ENCODE measurements around the gene VAPA.

VAPA gene, protein sequence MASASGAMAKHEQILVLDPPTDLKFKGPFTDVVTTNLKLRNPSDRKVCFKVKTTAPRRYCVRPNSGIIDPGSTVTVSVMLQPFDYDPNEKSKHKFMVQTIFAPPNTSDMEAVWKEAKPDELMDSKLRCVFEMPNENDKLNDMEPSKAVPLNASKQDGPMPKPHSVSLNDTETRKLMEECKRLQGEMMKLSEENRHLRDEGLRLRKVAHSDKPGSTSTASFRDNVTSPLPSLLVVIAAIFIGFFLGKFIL

DNA sequence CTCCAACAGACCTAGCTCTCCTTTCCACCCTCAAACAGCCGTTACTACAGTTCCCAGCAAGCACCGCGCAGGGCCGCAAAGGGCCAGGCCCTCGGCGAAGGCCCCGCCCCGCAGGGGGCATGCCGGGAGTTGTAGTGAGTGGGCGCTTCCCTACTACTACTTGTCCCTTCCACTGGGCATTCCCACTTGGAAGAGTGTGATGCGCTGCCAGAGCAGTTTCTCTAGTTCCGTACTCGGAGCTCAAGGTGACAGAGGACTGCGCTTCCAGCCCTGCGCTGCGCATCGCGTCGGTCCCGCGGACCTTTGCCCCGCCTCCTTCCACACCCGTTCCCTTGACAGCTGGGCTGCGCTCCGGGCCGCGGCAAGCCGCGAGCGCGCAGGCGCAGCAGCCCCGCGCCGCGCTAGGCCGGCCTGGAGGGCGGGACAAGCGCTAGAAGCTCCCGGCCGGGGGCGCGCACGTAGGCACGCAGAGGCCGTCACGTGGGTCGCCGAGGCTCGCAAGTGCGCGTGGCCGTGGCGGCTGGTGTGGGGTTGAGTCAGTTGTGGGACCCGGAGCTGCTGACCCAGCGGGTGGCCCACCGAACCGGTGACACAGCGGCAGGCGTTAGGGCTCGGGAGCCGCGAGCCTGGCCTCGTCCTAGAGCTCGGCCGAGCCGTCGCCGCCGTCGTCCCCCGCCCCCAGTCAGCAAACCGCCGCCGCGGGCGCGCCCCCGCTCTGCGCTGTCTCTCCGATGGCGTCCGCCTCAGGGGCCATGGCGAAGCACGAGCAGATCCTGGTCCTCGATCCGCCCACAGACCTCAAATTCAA lies at the start of gene VAPA:
Gene VAPA, plus strand, starts transcription at position 491 of the 808 bp plus-strand sequence. Its CDS starts 241 bp downstream, at position 732.
- TF ChIP-seq, protein P1, sequence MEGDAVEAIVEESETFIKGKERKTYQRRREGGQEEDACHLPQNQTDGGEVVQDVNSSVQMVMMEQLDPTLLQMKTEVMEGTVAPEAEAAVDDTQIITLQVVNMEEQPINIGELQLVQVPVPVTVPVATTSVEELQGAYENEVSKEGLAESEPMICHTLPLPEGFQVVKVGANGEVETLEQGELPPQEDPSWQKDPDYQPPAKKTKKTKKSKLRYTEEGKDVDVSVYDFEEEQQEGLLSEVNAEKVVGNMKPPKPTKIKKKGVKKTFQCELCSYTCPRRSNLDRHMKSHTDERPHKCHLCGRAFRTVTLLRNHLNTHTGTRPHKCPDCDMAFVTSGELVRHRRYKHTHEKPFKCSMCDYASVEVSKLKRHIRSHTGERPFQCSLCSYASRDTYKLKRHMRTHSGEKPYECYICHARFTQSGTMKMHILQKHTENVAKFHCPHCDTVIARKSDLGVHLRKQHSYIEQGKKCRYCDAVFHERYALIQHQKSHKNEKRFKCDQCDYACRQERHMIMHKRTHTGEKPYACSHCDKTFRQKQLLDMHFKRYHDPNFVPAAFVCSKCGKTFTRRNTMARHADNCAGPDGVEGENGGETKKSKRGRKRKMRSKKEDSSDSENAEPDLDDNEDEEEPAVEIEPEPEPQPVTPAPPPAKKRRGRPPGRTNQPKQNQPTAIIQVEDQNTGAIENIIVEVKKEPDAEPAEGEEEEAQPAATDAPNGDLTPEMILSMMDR (conservative IDR thresholded peaks at IDR 0.05; ENCODE audit: low read depth, low read length), result no peak
- Histone ChIP-seq H3K27me3 (ENCODE audit: insufficient read depth, low read depth) (no peaks in the 10 kb centered on the region), H4K20me1 (ENCODE audit: insufficient read depth) (peaks cover 31% of the 10 kb centered on the region), H3K4me2 (peak within 1 kb of the TSS; percentile 87), H3K4me3 (IDR thresholded peaks at IDR 0.05; ENCODE audit: insufficient read depth, low read depth, low read length) (no peak within 1 kb of the TSS), H2AFZ (ENCODE audit: low read depth) (peak within 1 kb of the TSS; percentile 72), H3K9ac (peak within 1 kb of the TSS; percentile 91), H3K79me2 (ENCODE audit: insufficient read depth, low read depth) (peaks cover 41% of the 10 kb centered on the region), H3K36me3 (ENCODE audit: insufficient read depth) (no peaks in the 10 kb centered on the region), H3K27ac (peak within 1 kb of the TSS; percentile 90), H3K4me1 (ENCODE audit: low read depth, poor library complexity, severe bottlenecking) (peaks cover 33% of the 10 kb centered on the region)

DNA sequence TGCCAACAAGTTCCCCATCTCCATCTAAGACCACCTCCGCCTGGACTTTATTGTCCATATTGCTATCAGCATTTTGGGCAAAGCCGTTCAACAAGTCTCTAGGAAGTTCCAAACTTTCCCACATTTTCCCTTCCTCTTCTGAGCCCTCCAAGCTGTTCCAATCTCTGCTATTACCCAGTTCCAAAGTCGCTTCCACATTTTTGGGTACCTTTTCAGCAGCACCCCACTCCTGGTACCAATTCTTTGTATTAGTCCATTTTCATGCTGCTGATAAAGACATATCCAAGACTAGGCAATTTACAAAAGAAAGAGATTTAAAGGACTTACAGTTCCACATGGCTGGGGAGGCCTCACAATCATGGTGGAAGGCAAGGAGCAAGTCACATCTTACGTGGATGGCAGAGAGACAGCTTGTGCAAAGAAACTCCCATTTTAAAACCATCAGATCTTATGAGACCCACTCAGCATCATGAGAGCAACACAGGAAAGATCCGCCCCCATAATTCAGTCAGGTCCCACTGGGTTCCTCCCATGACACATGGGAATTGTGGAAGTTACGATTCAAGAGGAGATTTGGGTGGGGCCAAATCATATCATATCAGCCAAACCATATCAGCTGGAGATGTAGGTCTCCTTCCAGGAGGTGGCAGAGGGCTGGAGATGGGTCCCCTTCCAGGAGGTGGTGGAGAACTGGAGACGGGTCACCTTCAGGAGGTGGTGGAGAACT lies 47.9 kb upstream of the VAPA start:
- Histone ChIP-seq H3K9ac (no peak overlapping the region), H3K36me3 (ENCODE audit: insufficient read depth) (no peaks in the 10 kb centered on the region), H3K4me1 (ENCODE audit: low read depth, poor library complexity, severe bottlenecking) (peaks cover 61% of the 10 kb centered on the region), H3K27ac (no peak overlapping the region), H3K27me3 (ENCODE audit: insufficient read depth, low read depth) (no peaks in the 10 kb centered on the region), H2AFZ (ENCODE audit: low read depth) (no peak overlapping the region), H3K79me2 (ENCODE audit: insufficient read depth, low read depth) (no peaks in the 10 kb centered on the region), H4K20me1 (ENCODE audit: insufficient read depth) (no peaks in the 10 kb centered on the region), H3K4me2 (no peak overlapping the region), H3K4me3 (IDR thresholded peaks at IDR 0.05; ENCODE audit: insufficient read depth, low read depth, low read length) (no peak overlapping the region)
- TF ChIP-seq, protein P1 (conservative IDR thresholded peaks at IDR 0.05; ENCODE audit: low read depth, low read length), result no peak

DNA sequence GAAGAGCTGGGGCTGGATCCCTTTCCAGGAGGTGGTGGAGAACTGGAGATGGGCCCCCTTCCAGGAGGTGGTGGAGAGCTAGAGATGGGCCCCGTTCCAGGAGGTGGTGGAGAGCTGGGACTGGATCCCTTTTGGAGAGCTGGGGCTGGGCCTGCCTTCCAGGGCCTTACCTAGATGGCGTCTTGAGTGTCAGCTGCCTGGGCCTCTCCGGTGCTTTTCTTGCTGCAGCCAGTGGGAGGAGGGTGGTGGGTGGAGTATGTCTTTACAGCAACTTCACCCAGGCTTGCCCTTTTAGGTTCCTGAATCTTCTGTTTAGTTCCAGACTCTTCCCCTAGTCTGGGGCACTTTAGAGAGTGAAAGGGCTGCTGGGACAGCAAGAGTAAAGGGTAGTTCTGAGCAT lies 47.2 kb upstream of the VAPA start:
- Histone ChIP-seq H4K20me1 (ENCODE audit: insufficient read depth) (no peaks in the 10 kb centered on the region), H3K4me2 (no peak overlapping the region), H3K27me3 (ENCODE audit: insufficient read depth, low read depth) (no peaks in the 10 kb centered on the region), H3K4me3 (IDR thresholded peaks at IDR 0.05; ENCODE audit: insufficient read depth, low read depth, low read length) (no peak overlapping the region), H3K9ac (no peak overlapping the region), H3K79me2 (ENCODE audit: insufficient read depth, low read depth) (no peaks in the 10 kb centered on the region), H3K36me3 (ENCODE audit: insufficient read depth) (no peaks in the 10 kb centered on the region), H3K27ac (no peak overlapping the region), H3K4me1 (ENCODE audit: low read depth, poor library complexity, severe bottlenecking) (peaks cover 61% of the 10 kb centered on the region), H2AFZ (ENCODE audit: low read depth) (no peak overlapping the region)
- TF ChIP-seq, protein P1 (conservative IDR thresholded peaks at IDR 0.05; ENCODE audit: low read depth, low read length), result no peak

DNA sequence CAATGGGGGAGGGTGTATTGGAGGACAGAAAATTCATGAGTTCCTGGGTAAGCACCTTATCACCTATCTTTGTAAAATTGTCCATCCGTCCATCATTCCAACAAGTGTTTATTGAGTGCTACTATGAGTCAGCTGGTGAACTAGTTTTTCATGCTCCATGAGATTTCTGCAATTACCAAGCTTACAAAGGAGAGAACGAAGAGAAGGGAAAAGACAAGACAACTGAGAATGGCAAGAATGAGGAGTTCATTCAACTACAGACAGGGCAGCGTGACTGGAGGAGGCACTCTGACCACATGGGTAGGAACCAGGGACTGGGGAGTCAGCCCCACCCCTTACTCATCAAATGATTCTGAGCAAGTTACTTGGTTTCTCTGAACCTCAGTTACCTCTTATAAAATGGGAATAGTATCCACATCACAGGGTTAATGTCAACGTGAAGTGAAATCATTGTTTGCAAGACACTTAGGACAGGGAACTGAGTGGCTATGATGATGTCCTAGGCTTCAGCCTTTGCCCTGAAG lies 46.7 kb upstream of the VAPA start:
- H3K27ac ChIP-seq, result no peak overlapping the region
- no peak overlapping the region for H2AFZ ChIP-seq (ENCODE audit: low read depth)
- TF ChIP-seq, protein P1 (conservative IDR thresholded peaks at IDR 0.05; ENCODE audit: low read depth, low read length), result no peak

More for the DNA sequence above, 46.7 kb upstream of the VAPA start:
- Histone ChIP-seq H3K79me2 (ENCODE audit: insufficient read depth, low read depth) (no peaks in the 10 kb centered on the region), H3K9ac (no peak overlapping the region), H3K27me3 (ENCODE audit: insufficient read depth, low read depth) (no peaks in the 10 kb centered on the region), H3K4me1 (ENCODE audit: low read depth, poor library complexity, severe bottlenecking) (peaks cover 60% of the 10 kb centered on the region), H3K4me2 (no peak overlapping the region), H4K20me1 (ENCODE audit: insufficient read depth) (no peaks in the 10 kb centered on the region), H3K4me3 (IDR thresholded peaks at IDR 0.05; ENCODE audit: insufficient read depth, low read depth, low read length) (no peak overlapping the region), H3K36me3 (ENCODE audit: insufficient read depth) (no peaks in the 10 kb centered on the region)

Measured in KMS-11 (cell line).